GM19099 (cell line): Measurements from ENCODE around the gene GNL3.
A peak's percentile ranks its signal among the peaks of the same experiment; 100 is the strongest.

Experiments
- POLR2A ChIP-seq: IDR thresholded peaks from 3 replicates; pipeline ENCODE4 v1.6.1; 2011; ENCODE audit warnings: low read depth; ENCODE audit not compliant: insufficient read length; ENCODE audit errors: extremely low read depth

GNL3 gene

DNA sequence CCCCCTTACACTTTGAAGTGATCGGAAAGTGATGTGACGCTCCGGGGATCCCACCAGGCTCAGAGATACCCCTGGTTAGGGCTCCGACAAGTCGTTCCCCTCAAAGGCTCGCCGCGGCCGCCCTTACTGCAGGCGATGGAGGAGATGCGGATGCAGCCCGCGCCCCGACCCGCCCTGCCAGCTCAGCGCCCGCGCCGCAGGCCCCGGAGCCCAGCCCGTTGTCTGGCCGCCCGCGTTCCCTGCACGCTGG is 19.5 kb downstream of the GNL3 start:
- no peak for TF ChIP-seq POLR2A

DNA sequence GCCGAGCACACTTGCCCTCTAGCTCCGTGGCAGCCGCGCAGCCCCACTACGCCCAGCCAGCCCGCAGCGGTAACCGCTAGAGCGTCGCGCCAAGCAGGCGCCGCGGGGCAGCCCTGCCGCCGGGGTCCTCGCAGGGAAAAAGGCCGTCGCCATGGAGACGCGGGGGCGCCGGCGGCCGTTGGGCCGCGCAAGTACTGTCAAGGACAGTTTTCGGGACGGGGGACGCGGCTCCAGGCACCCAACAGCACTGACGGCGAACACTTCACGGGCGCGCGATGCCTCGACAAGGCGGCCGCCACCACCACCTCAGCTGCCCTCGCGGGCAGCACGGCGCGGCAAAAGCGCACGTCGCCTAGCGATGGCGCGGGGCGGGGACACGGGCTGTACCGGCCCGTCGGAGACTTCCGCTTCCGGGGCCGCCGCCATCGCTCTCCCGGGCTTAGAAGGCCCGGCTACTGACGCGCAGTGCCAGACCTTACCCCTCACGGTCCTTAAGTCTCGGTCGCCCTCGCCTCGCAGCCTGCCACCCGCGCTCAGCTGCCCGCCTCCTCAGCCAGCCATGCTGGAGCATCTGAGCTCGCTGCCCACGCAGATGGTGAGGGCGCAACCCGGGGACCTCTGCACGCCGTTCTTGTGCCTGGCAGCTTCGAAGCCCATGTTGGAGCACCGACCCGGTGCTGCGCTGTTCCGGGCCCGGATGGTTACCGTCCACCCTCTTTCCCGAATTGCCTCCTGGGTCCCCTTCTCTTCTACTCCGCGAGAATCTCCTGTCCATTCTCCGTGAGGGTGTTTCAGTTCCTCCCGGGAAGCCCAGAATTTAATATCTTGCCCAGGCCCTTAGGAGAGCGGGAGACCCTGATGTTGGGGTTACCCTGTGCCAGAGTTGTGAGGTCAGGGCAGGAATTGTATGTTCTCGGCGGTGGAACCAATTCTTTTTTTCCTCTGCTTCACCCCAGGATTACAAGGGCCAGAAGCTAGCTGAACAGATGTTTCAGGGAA is 20.2 kb downstream of the GNL3 start, which contains the start of the genes GLT8D1 and SPCS1:
Gene GLT8D1 (minus strand): TSS at position 104 of the 999 bp plus-strand sequence. CDS start 5,331 bp downstream, outside the sequence.
Gene SPCS1 (plus strand): TSS at position 419 of the 999 bp plus-strand sequence. CDS start 141 bp downstream, at position 560.
- TF ChIP-seq POLR2A = peak; percentile 79

DNA sequence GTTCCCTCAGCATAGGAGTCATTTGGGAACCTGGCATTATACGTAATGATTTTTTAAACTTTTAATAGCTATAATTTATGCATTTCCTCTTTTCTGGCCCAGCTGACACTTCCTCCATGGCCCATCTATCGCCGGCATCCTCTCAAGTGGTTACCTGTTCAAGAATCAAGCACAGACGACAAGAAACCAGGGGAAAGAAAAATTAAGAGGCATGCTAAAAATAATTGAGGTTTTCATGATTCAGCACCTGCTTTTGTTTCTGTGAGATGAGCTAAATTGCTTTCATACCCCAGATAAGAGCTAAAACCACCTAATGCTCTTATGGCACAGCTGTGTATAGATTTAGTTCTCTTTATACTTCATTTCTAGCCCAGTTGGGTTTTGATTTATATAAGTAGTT is 21.8 kb downstream of the GNL3 start:
- TF ChIP-seq POLR2A = no peak

DNA sequence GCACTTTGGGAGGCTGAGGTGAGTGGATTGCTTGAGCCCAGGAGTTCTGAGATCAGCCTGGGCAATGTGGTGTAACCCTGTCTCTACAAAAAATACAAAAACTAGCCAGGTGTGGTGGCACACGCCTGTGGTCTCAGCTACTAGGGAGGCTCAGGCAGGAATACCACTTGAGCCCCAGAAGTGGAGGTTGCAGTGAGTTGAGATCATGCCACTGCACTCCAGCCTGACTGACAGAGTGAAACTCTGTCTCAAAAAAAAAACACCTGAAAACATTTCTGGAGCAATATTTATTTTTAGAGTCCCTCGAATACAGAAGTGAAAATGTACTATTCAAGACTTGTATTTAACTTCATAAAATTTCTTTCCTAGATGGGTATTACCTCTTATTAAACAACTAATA is 24.7 kb downstream of the GNL3 start:
- TF ChIP-seq POLR2A = no peak

DNA sequence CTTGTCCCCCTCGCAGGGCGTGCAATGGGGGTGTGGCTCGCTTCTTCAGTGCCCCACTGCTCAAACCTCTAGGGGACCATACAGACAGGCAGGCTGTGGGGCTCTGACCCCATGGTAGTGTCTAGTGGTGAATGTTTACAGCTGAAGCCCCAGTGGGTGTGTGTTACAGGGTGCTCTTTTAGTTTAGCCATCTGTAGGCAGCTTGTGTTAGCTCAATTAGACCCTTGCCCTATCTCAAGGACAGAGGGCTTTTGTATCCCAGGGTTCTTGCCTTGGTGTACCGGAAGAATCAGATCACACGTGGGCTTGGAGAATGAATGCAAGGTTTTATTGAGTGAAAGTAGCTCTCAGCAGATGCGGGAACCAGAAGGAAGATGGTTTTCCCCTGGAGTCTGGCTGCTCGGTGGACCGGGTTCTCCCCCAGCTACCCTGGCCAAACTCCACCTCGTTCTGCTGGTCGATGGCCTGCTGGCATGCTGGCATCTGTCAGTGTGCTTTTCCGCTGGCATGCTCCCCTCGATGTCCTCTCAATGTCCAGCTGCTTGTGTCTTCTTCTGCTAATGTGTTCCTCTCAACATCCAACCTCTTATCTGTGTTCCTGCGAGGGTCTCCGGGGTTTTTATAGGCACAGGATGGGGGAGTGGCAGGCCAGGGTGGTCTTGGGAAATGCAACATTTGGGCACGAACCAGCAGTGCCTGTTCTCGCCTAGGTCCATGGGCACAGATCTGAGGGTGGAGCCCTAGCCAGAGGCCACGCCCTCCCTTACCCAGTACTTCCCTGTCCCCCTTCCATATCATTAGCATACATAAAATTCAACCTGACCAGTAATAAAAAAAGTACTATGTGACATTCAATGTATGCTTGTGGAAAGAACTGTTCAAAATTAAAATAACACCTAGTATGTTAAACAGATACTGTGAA is 26.7 kb downstream of the GNL3 start:
- no peak for TF ChIP-seq POLR2A

DNA sequence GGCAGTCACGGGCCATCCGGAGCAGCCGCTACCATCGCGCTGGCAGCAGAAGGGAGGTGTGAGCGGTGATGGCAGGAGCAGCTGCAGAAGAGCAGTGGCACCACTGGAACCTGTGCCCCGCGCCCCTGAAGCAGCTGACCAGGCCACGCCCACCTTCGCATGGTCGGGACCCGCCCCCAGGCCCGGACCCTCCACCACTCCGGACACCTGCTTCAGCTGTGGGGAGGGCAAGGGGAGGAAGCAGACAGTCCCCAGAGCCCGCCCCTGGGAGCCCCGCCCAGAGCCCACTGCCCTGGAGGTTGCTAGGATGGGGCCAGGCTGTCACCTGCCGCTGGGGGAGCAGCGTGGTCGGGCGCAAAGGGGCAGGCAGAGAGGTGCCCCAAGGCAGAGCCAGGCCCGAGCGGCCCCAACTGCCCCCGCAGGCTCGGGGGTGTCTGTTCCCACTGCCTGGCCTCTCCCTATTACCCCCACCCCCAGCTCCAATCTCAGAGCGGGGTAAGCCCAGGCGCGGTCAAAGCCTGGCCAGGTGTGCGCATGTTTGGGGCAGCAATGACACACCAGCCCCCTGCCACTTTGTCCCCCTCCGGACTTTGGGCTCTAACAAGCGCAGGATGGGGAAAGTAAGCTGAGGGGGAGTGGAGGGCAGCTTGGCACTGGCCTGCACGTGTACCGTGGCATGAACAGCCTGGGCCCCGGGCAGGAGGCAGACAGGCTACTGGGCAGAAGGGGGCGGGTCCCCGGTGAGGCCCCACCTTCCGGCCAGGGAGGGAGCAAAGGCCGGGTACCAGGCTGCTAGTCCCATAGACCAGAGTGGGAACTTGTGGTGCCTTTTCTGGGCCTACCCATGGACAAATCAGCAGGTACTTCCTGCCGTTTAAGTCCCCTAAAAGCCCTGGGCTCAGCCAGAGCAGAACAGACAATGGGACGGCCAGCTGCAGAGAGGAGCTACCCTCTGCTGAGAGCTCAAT is 28.8 kb downstream of the GNL3 start:
- no peak for TF ChIP-seq POLR2A

DNA sequence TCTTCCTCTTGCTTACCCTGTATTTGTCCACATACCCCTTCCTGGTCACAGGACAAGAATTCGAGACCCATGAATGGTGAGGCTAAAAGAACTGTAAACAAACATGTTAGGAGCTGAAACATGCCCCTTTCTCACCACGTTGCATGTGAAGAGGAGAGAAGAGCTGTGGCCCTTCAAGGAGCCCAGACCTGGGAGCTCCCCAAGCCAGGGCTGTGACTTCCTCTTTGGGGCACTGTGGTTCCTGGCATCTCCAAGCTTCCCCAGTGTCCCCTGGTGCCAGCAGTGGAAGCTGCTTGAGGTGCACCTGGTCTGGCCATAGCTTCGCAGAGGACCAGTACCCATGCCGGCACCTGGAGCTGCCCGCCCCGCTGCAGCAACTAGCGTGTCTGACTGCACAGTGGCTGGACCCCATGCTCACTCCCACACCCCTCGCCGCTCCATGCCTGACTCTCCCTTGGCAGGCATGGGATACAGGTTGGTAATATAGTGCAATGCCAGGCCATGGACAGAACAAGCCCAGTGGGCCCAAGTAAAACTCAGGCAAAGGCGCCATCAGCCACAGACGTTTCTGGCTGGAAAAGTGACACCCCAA is 30.0 kb downstream of the GNL3 start:
- no peak for TF ChIP-seq POLR2A

DNA sequence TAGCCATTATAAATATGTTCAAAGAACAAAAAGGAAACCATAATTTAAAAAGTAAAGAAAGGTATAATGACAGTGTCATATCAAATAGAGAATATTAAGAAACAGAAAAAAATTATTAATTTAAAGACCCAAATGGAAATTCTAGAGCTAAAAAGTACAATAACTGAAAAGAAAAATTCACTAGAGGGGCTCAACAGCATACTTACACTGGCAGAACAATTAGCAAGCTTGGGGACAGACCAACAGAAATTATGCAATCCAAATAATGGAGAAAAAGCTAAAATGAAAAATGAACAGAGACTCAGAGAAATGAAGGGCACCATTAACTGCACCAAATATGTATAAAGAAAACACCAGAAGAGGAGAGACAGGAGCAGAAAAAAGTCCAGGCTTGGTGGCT is 33.8 kb downstream of the GNL3 start:
- no peak for TF ChIP-seq POLR2A

DNA sequence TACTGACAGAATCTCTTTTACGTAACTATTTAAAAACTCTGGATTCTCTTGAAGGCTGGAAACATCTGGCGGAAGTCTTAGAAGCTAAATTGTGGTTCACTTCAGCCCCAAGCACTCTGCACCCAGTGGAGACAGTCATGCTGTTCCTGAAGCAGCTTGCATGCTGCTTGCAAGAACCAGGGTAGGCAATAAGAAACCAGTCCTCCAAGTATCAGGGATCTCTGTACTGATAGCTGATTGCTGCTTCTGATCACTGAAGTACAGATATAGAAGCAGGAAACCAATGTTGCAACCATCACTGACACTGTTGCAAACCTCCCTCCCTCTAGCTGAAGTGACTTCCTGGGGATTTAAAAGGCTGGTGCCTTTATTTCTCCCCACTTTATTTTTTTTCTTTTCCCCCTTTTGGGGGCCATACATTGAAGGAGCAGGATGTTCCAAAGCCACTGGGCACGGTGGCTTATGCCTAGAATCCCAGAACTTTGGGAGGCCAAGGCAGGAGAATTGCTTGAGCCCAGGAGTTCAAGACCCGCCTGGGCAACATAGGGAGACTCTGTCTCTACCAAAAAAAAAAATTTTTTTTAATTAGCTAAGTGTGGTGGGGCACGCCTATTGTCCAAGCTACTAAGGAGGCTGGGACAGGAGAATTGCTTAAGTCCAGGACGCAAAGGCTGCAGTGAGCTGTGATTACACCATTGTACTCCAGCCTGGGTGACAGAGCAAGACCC is 35.3 kb downstream of the GNL3 start:
- no peak for TF ChIP-seq POLR2A

DNA sequence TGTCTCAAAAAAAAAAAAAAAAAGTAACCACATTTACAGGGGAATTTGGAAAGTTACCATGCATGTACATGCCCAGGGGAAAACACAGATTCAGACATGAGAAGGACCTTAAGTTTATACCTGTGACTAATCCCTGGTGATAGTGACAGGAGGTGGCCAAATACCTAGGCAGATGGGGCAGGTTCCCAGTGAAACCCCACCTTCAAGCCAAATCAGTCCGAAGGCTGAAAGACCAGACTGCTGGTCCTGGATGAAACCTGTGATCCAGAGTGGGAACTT is 35.8 kb downstream of the GNL3 start:
- no peak for TF ChIP-seq POLR2A

DNA sequence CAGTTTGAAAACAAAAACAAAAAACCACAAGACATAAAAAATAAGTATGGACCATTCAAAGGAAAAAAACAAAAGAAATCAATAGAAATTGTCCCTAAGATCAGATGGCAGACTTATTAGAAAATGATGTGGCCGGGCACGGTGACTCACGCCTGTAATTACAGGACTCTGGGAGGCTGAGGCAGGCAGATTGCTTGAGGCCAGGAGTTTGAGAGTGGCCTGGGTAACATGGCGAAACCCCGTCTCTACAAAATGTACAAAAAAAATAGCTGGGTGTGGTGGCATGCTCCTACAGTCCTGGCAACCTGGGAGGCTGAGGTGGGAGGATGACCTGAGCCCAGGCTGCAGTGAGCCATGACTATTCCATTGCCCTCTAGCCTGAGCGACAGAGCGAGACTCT is 36.7 kb downstream of the GNL3 start:
- no peak for TF ChIP-seq POLR2A

DNA sequence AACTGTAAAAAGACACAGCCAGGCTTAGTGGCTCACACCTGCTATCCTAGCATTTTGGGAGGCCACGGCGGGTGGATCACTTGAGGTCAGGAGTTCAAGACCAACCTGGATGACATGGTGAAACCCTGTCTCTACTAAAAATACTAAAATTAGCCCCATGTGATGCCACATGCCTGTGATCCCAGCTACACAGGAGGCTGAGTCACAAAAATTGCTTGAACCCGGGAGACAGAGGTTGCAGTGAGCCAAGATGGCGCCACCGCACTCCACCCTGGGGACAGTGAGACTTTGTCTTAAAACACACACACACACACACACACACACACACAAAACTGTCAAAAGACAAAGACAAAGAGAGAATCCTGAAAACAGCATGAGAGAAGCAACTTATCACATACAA is 38.1 kb downstream of the GNL3 start:
- no peak for TF ChIP-seq POLR2A

DNA sequence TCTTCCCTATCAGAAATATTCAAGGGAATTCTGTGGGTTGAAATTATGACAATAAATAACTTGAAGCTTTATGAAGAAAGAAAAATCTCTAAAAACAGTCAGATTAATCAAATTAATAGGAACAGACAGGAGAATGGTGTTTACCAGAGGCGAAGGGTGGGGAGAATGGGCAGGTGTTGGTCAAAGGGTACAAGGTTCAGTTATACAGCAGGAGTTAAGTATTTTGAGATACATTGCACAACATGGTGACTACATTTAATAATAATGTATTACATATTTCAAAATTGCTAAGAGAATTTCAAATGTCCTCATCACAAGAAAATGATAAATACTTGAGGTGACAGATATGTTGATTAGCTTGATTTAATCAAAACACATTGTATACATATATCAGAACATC is 38.7 kb downstream of the GNL3 start:
- TF ChIP-seq POLR2A = no peak

DNA sequence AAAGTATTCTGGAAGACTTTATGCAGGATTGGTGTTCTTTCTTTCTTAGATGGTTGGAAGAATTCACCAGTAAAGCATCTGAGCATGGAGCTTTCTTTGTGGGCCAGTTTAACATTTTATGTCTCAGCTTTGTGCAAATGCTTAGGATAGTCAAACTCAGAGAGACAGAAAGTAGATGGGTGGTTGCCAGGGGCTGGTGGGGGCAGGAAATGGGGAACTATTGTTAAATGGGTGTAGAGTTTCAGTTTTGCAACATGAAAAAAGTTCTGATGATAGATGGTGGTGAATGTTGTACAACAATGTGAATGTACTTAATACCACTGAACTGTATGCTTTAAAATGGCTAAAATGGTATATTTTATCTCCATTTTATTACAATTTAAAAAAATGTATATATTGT is 44.8 kb downstream of the GNL3 start:
- no peak for TF ChIP-seq POLR2A
